NCI-H446 treated with DMSO at 0.1 percent for 48 hours (cell line): Measurements from ENCODE around the gene MYO1D.

Experiments
- DNase-seq: peaks from one replicate; lab custom pipeline; 2025; lab: John Stamatoyannopoulos, UW

MYO1D gene

DNA sequence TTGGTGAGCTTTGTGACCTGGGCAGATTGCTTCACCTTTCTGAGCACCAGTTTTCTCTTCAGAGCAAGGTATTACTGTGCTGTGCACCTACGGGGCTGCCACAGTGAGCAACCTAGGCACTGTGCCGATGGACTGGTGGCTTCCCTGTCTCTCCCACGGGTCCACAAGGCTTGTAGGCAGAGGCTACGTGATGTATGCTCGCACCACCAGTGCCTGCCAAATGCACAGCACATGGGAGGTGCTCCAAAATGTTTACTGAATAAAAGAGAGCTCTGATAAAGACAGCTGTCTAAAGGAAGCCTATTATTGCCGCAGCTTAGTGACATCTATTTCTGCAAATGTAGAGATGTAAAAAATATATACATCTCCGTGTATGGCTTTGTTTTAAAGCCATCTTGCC lies 251.0 kb downstream of the MYO1D start:
- peak; percentile 45 for DNase-seq

DNA sequence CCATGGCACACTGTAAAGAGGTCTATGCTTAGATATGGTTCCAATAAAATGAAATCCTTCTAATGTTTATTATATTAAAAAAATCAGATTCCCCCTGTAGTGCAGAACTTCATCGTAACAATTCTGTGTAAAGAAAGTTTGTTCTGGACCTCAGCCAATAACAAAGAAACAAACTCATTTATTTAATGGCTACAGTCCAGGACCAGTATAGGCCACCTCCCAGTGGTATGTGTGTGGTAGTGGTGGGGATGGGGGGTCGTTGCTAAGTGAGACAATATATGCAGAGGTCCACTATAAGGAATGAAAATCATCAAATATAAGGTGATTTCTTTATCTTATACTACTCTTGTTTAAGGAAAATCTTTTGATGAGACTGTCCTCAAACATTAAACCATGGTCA lies 253.7 kb downstream of the MYO1D start:
- no peak for DNase-seq

- DNase-seq: no peak
Measured at GRCh38 chr17:32622540-32622939, 254.4 kb downstream of the MYO1D start.

- no peak for DNase-seq
Measured at GRCh38 chr17:32621612-32622312, 255.2 kb downstream of the MYO1D start.

DNA sequence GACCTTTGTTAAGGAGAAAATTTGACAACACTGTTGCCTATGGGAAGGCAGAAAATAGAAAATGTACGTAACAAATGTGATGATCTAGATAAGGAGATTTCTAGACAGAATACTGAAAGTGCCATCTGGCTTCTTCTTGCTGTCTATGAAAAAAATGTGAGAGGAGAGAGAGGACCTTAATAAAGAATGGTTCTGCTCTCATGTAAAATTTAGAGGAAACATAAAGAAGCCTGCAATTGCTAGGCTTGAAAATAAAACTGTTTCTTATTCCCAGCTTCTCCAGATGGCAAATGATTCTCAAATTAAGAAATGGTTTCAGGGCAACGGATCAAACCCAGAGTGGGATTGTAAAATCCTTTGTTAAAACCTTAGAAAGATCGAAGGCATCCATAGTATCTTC lies 261.6 kb downstream of the MYO1D start:
- no peak for DNase-seq

GRCh38 chr17:32610943-32611342 lies 266.0 kb downstream of the MYO1D start:
- DNase-seq: no peak

GRCh38 chr17:32609884-32610650 lies 266.9 kb downstream of the MYO1D start:
- no peak for DNase-seq

DNA sequence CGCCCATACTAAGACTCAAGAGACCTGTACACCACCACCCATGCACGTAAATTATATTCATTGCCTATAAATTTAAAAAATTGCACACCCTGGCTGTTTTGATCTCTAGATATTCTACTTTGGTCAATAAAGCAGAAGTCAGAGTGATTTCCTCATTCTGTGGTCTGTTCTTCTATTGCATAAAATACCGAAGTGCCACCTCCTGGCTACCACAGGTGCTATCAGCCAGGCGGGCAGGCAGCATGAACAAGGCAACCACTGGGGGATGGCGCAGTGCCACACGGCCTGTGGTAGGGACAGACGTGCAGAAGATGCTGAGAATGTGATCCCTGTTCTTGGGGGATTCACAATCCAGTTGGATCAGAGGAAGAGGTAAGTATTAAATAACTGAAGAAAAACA lies 267.8 kb downstream of the MYO1D start:
- no peak for DNase-seq

- no peak for DNase-seq
Measured at GRCh38 chr17:32608267-32608666, 268.7 kb downstream of the MYO1D start.

- DNase-seq: no peak
Measured at GRCh38 chr17:32604966-32605365, 272.0 kb downstream of the MYO1D start.

GRCh38 chr17:32602396-32602795 lies 274.5 kb downstream of the MYO1D start:
- no peak for DNase-seq

- no peak for DNase-seq
Measured at GRCh38 chr17:32601866-32602265, 275.1 kb downstream of the MYO1D start.

- DNase-seq: peak; percentile 90
Measured at GRCh38 chr17:32596628-32597027, 280.3 kb downstream of the MYO1D start.

DNA sequence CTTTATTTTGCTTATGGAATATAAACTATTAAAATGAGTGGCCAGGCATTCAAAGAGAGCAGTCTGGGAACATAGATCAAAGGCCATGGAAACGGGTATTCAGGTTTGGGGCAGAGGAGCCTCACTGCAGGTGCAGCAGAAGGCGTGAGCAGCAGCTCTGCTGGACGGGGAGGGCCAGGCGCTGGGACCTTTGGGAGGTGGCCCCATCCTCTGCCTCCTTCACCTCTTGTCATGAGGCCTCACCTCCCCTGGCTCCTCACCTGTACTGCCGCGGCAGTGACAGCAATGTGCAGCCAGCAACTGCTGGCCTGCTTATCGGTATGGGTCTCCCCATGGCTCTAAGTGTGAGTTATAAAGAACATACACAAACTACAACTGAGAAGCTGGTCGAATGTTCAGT lies 280.7 kb downstream of the MYO1D start:
- DNase-seq: no peak

DNA sequence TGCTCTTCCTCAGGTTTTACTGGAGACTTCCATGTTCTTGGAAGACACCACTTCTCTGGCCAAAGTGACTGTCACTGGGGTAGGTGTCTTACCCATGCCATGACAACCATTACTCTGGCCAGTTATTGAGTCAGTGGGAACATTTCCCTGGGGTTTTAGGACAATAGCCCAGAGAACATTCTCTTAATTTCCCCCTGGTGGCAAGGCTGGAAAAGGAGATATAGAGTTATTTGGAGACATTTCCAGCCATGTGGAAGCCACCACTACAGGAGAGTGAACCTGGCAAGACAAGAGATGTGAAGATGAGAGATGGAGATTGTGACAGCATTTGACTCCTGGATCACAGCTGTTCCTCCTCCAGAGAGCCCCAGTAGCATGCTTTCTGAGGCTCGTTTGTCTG lies 283.9 kb downstream of the MYO1D start:
- DNase-seq: no peak

DNA sequence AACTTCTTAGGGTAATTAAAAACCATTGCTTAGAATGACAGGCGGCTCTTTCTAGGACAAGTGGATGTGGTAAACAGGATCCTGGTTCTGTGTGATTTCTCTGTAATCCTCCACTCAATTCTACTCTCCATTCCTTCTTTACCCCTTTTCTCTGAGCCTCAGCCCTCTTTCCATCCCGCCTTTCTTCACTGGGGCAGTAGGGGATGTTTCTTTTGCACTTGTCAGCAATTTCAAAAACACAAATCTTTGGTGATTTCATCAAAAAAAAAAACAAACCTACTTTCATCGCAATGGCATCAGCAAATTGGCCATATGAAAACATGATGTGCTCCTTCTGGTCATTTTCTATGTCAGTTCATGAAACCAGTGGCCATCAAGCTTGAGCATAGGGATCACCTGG lies 285.5 kb downstream of the MYO1D start:
- DNase-seq: no peak

GRCh38 chr17:32590974-32591373 lies 285.9 kb downstream of the MYO1D start:
- DNase-seq: no peak

DNA sequence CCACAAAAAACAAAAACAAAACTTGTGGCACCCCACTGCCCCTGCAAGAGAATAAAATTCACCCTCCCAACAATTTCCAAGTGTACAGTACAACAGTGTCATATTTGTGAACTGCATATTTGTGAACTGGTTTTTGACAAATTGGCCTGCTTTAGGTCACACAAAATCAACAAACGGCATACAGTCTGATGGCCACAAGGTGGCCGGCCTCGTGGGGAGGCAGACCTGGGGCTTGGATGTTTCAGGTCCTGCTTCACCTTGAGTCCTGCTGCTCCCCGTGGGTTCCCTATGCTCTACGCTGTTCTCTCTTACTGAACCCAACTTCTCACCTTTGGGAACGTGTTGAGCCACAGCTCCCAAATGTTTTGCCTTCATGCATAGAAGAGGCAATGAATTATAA lies 287.9 kb downstream of the MYO1D start:
- no peak for DNase-seq

DNA sequence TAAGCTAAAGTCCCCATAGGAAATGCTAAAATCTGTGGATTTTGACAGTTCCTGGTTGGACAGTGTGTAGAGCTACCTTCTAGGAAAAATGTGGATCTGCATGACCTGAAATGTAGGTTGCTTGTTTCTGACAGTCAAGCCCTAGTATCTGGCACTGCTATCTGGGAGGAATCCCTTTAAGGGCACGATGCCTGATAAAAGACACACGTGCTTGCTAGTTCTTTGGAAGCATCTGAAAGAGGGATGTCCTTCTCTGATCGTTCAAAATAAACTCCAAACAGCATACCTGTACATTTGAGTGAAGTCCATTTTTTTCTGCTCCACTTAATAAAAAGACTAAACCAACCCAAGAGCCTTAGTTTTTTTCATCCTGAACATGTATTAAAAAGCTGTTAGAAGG lies 288.8 kb downstream of the MYO1D start:
- no peak for DNase-seq

DNA sequence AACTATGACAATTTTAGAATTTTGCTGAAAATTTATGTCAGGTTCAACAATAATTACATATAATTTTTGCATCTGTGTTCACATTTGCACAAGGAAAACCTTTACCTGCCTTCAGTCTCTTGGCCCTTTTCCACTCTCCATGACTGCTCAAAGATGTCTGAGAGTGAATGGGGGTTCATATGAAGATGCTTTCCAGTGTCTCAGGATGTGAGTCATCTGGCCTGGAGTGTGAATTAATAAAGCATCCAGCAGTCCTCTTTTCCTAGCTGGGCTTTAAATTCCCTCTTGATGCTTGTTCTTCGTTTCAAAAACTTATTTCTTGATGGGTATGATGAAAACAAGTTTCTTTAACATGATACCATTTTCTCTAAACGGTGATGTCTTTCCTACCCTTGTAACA lies 290.3 kb downstream of the MYO1D start:
- no peak for DNase-seq

GRCh38 chr17:32584792-32585191 lies 292.1 kb downstream of the MYO1D start:
- no peak for DNase-seq

- DNase-seq: no peak
Measured at GRCh38 chr17:32583053-32583452, 293.9 kb downstream of the MYO1D start.

GRCh38 chr17:32575852-32576251 lies 301.1 kb downstream of the MYO1D start:
- no peak for DNase-seq

DNA sequence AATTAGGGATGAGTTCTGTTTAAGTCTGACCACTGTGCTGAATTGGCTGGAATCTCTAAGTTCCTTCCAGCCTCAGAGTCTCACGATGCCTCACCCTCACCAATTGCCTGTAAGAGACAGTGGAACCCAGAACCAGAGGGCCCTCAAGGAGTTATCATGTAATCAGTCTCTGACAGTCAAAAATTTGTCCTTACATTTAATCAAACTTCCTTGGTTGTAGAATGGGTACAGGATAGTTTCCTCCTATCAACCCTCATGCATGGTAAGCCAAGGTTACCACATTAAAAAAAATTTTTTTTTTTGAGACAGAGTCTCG lies 306.9 kb downstream of the MYO1D start:
- no peak for DNase-seq
